Measurements from ENCODE around the gene MBL2. TPM values are rescaled to one million over a fixed set of nuclear protein-coding genes. Genes with fewer than 3 reads are reported as not detected.

MBL2 gene
- not detected for total RNA-seq

GRCh38 chr10:52772623-52773022 lies at the start of gene MBL2:
Gene MBL2 (minus strand): TSS chr10:52772784. CDS start chr10:52771635, 1,149 bp downstream.

